Neural cell (in vitro differentiated cells): Measurements from ENCODE around the gene OR52N4. TPM values are rescaled to one million over a fixed set of nuclear protein-coding genes. Genes with fewer than 3 reads are reported as not detected.

Source experiments
- H2AFZ ChIP-seq: fragments of 200-600, 300-800 bp; sonication (generic), shearing (Covaris generic); 2 replicates; pipeline ENCODE4 v1.6.0; 2014; ENCODE audit warnings: low read depth, mild to moderate bottlenecking, antibody characterized with exemption, low read length, moderate library complexity
- H3F3A ChIP-seq: fragments of 200-600 bp; shearing (Covaris generic); 2 replicates; pipeline ENCODE4 v1.6.1; 2016; ENCODE audit warnings: mild to moderate bottlenecking, moderate library complexity, mixed read lengths, antibody characterized with exemption, low read length; ENCODE audit not compliant: insufficient read depth, poor library complexity, severe bottlenecking
- H3K27ac ChIP-seq: fragments of 200-600, 300-800 bp; sonication (generic), shearing (Covaris generic); 2 replicates; pipeline ENCODE4 v1.5.1; 2014; ENCODE audit warnings: mild to moderate bottlenecking, low read length, moderate library complexity
- H3K27me3 ChIP-seq: fragments of 300-800, 200-600 bp; sonication (generic), shearing (Covaris generic); 2 replicates; pipeline ENCODE4 v1.6.0; 2014; ENCODE audit warnings: mild to moderate bottlenecking, low read depth, low read length, moderate library complexity; ENCODE audit not compliant: insufficient read depth
- H3K36me3 ChIP-seq: fragments of 300-800, 200-600 bp; sonication (generic), shearing (Covaris generic); 2 replicates; pipeline ENCODE4 v1.5.1; 2014; ENCODE audit warnings: mild to moderate bottlenecking, antibody characterized with exemption, low read length, moderate library complexity; ENCODE audit not compliant: insufficient read depth
- H3K4me2 ChIP-seq: fragments of 300-800, 200-600 bp; sonication (generic), shearing (Covaris generic); 2 replicates; pipeline ENCODE4 v1.6.0; 2014; ENCODE audit warnings: mild to moderate bottlenecking, low read length
- H3K4me3 ChIP-seq: fragments of 300-800, 200-600 bp; sonication (generic), shearing (Covaris generic); 2 replicates; pipeline ENCODE4 v1.5.1; 2014; ENCODE audit warnings: mild to moderate bottlenecking, low read length, moderate library complexity
- H3K79me2 ChIP-seq: fragments of 200-600 bp; shearing (Covaris generic); replicated peaks from 2 replicates; pipeline ENCODE4 v1.6.0; 2014; ENCODE audit warnings: mild to moderate bottlenecking, low read length, moderate library complexity; ENCODE audit not compliant: insufficient read depth
- H3K9ac ChIP-seq: fragments of 300-800, 200-600 bp; sonication (generic), shearing (Covaris generic); 2 replicates; pipeline ENCODE4 v1.6.1; 2016; ENCODE audit warnings: mild to moderate bottlenecking, low read length, mixed read lengths
- H3K9me2 ChIP-seq: fragments of 200-600 bp; shearing (Covaris generic); 2 replicates; pipeline ENCODE4 v1.6.1; 2016; ENCODE audit warnings: mild to moderate bottlenecking, low read length, mixed read lengths; ENCODE audit not compliant: insufficient read depth
- H3K9me3 ChIP-seq: fragments of 200-600, 300-800 bp; sonication (generic), shearing (Covaris generic); 2 replicates; pipeline ENCODE4 v1.6.1; 2016; ENCODE audit warnings: mild to moderate bottlenecking, mixed run types, low read length, moderate library complexity, mixed read lengths
- H4K20me1 ChIP-seq: fragments of 200-600 bp; shearing (Covaris generic); 2 replicates; pipeline ENCODE4 v1.6.1; 2016; ENCODE audit warnings: mild to moderate bottlenecking, mixed run types; ENCODE audit not compliant: insufficient read depth
- CTCF ChIP-seq: fragments of 450-650 bp; IDR thresholded peaks from 2 replicates; pipeline ENCODE4 v1.5.1; 2014; ENCODE audit warnings: antibody characterized with exemption, mild to moderate bottlenecking, moderate library complexity; ENCODE audit not compliant: poor library complexity, severe bottlenecking
- EP300 ChIP-seq: fragments of 450-650 bp; conservative IDR thresholded peaks from 2 replicates; pipeline ENCODE4 v1.6.1; 2014; ENCODE audit warnings: antibody characterized with exemption, mild to moderate bottlenecking, moderate library complexity; ENCODE audit not compliant: poor library complexity, severe bottlenecking
- EZH2 ChIP-seq: fragments of 200-600, 300-800 bp; shearing (Covaris generic), sonication (generic); IDR thresholded peaks from 2 replicates; pipeline ENCODE4 v1.6.1; 2014; ENCODE audit warnings: antibody characterized with exemption, low read length, borderline replicate concordance, mild to moderate bottlenecking; ENCODE audit not compliant: insufficient read depth, poor library complexity, severe bottlenecking
- MXI1 ChIP-seq: fragments of 450-650 bp; conservative IDR thresholded peaks from 2 replicates; pipeline ENCODE4 v1.6.1; 2014; ENCODE audit warnings: antibody characterized with exemption, mild to moderate bottlenecking; ENCODE audit not compliant: poor library complexity, severe bottlenecking
- POLR2AphosphoS5 ChIP-seq: IDR thresholded peaks from 2 replicates; pipeline ENCODE4 v1.6.1; 2012
- RAD21 ChIP-seq: fragments of 450-650 bp; conservative IDR thresholded peaks from 2 replicates; pipeline ENCODE4 v1.6.1; 2014; ENCODE audit warnings: antibody characterized with exemption, mild to moderate bottlenecking, moderate library complexity
- REST ChIP-seq: IDR thresholded peaks from 2 replicates; pipeline ENCODE4 v1.6.1; 2012; ENCODE audit warnings: borderline replicate concordance
- TAF1 ChIP-seq: IDR thresholded peaks from 2 replicates; pipeline ENCODE4 v1.6.1; 2012; ENCODE audit warnings: low read depth
- polyA plus RNA-seq: library from polyadenylated mRNA; depleted of rRNA; stranded (reverse); fragments of >200 nt; gene quantifications from 2 replicates; pipeline ENCODE4 v1.2.3, GENCODE V29; 2014

The OR52N4 gene
- polyA plus RNA-seq, 1 donor from 2014 or later: not detected

DNA sequence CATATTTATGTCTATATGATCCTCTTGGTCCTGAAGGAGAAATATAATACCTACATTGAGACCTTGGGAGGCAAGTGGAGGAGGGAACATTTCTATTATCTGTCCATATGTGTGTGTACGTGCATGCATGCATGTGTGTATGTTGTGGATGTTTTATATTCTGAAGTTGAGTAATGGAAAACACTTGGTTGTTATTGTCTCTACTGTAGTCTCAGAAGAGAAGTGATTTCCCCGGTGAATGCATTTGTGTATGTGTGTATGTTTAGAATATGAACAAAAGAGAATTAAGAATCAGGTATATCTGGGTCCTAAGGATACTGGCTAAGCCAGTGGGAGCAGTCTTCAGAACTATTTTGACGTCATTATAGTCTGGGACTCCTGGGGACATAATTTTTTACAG lies 37.1 kb downstream of the OR52N4 start, which contains the start of gene OR52N1:
TSS of gene OR52N1 (minus strand) at position 101 of the 400 bp plus-strand sequence. CDS start 2,449 bp downstream, outside the sequence.
- H3K27me3 ChIP-seq: no peaks in the 10 kb centered on the region
- no peaks in the 10 kb centered on the region for H3K79me2 ChIP-seq
- H3K9ac ChIP-seq: no peak within 1 kb of the TSS
- no peaks in the 10 kb centered on the region for H4K20me1 ChIP-seq
- H3K4me3 ChIP-seq: no peak within 1 kb of the TSS
- no peaks in the 10 kb centered on the region for H3F3A ChIP-seq
- no peak within 1 kb of the TSS for H2AFZ ChIP-seq
- H3K36me3 ChIP-seq: no peaks in the 10 kb centered on the region
- H3K9me2 ChIP-seq: no peaks in the 10 kb centered on the region
- no peak within 1 kb of the TSS for H3K4me2 ChIP-seq
- no peak for TF ChIP-seq TAF1
- TF ChIP-seq REST: no peak
- no peak for TF ChIP-seq RAD21
- no peak for TF ChIP-seq POLR2AphosphoS5
- TF ChIP-seq EZH2: no peak
- no peak for TF ChIP-seq EP300
- no peak for TF ChIP-seq MXI1
- H3K9me3 ChIP-seq: no peaks in the 10 kb centered on the region
- no peak within 1 kb of the TSS for H3K27ac ChIP-seq

DNA sequence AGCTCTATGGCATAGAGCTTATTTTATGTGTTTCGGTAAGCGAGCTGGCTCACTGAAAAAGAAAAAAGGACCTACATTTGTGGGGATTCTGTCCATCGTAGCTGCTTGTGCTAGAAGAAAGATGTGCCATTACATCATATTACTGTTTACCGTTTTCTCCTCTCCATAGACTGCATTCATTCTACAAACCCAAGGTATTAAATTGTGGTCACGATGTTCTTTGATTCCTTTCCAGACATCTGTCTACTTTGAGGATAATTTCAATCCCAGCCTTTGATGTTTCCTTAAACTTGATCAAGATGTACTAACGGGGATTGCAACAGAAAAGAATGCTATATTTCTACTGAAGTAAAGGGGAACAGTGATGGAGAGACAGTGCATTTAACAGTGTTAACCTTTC lies 42.5 kb downstream of the OR52N4 start:
- H3K4me2 ChIP-seq: no peak overlapping the region
- no peaks in the 10 kb centered on the region for H3K9me2 ChIP-seq
- no peaks in the 10 kb centered on the region for H3K9me3 ChIP-seq
- H3K27me3 ChIP-seq: no peaks in the 10 kb centered on the region
- H4K20me1 ChIP-seq: no peaks in the 10 kb centered on the region
- H3K79me2 ChIP-seq: no peaks in the 10 kb centered on the region
- TF ChIP-seq EZH2 (no peak), POLR2AphosphoS5 (no peak), MXI1 (no peak)
- no peak overlapping the region for H3K4me3 ChIP-seq
- H2AFZ ChIP-seq: no peak overlapping the region
- H3K36me3 ChIP-seq: no peaks in the 10 kb centered on the region
- H3F3A ChIP-seq: no peaks in the 10 kb centered on the region
- no peak overlapping the region for H3K9ac ChIP-seq
- H3K27ac ChIP-seq: no peak overlapping the region

- H3K9me3 ChIP-seq: no peaks in the 10 kb centered on the region
- H3K9ac ChIP-seq: no peak overlapping the region
- H3K36me3 ChIP-seq: no peaks in the 10 kb centered on the region
- H3F3A ChIP-seq: no peaks in the 10 kb centered on the region
- no peaks in the 10 kb centered on the region for H3K27me3 ChIP-seq
- H3K4me3 ChIP-seq: no peak overlapping the region
- TF ChIP-seq CTCF: no peak
- no peak overlapping the region for H3K4me2 ChIP-seq
- H3K9me2 ChIP-seq: no peaks in the 10 kb centered on the region
- no peak overlapping the region for H3K27ac ChIP-seq
- H4K20me1 ChIP-seq: no peaks in the 10 kb centered on the region
- no peak overlapping the region for H2AFZ ChIP-seq
- no peaks in the 10 kb centered on the region for H3K79me2 ChIP-seq
Measured at GRCh38 chr11:5803982-5804381, 49.9 kb downstream of the OR52N4 start.

Other genes starting within 250 kb of the OR52N4 start
- not detected in 2 replicates for gene UBQLN3, start 244.3 kb upstream of the OR52N4 start, polyA plus RNA-seq
- not detected in 2 replicates for gene UBQLNL, start 237.5 kb upstream of the OR52N4 start, polyA plus RNA-seq
- not detected in 2 replicates for gene OR52H1, start 205.7 kb upstream of the OR52N4 start, polyA plus RNA-seq
- not detected in 2 replicates for gene OR52B6, start 173.4 kb upstream of the OR52N4 start, polyA plus RNA-seq
- gene TRIM6, start 157.6 kb upstream of the OR52N4 start, polyA plus RNA-seq: not detected in 2 replicates
- not detected in 2 replicates for gene TRIM34, start 129.2 kb upstream of the OR52N4 start, polyA plus RNA-seq
- 0.58 and 2.0 TPM in 2 replicates for gene TRIM5, start 69.2 kb upstream of the OR52N4 start, polyA plus RNA-seq
- gene TRIM22, start 64.5 kb upstream of the OR52N4 start, polyA plus RNA-seq: 4.3 and 10.2 TPM in 2 replicates
- not detected in 2 replicates for gene OR56B1, start 17.8 kb upstream of the OR52N4 start, polyA plus RNA-seq
- gene OR52N5, start 29.1 kb downstream of the OR52N4 start, polyA plus RNA-seq: not detected in 2 replicates
- not detected in 2 replicates for gene OR52N1, start 37.0 kb downstream of the OR52N4 start, polyA plus RNA-seq
- gene OR52N2, start 54.7 kb downstream of the OR52N4 start, polyA plus RNA-seq: not detected in 2 replicates
- gene OR52E6, start 87.7 kb downstream of the OR52N4 start, polyA plus RNA-seq: not detected in 2 replicates
- not detected in 2 replicates for gene OR52E8, start 103.4 kb downstream of the OR52N4 start, polyA plus RNA-seq
- gene OR52E4, start 126.4 kb downstream of the OR52N4 start, polyA plus RNA-seq: not detected in 2 replicates
- gene OR52E5, start 139.0 kb downstream of the OR52N4 start, polyA plus RNA-seq: not detected in 2 replicates
- gene OR56A3, start 188.0 kb downstream of the OR52N4 start, polyA plus RNA-seq: not detected in 2 replicates
- not detected in 2 replicates for gene OR56A5, start 214.3 kb downstream of the OR52N4 start, polyA plus RNA-seq
- gene OR52L1, start 232.7 kb downstream of the OR52N4 start, polyA plus RNA-seq: not detected in 2 replicates